Ovary (tissue), 9 donors: Measurements from ENCODE around the gene NHERF1. TPM values are rescaled to one million over a fixed set of nuclear protein-coding genes. Genes with fewer than 3 reads are reported as not detected.

ENCODE experiments used
- DNase-seq, 5 donors: peaks; one replicate each; pipeline ENCODE4 v3.0.0-alpha.2; 2019 to 2020
- H3K27ac ChIP-seq, 2 donors: fragments of 200-600 bp; one replicate each; pipeline versions ENCODE4 v1.5.1 to v1.8.0; 2019 to 2022
- H3K27me3 ChIP-seq: fragments of 200-600 bp; one replicate; pipeline ENCODE4 v1.8.0; 2022
- H3K36me3 ChIP-seq: fragments of 200-600 bp; sonication (generic); one replicate; pipeline ENCODE4 v1.5.1; 2019
- H3K4me1 ChIP-seq: one replicate; pipeline ENCODE4 v1.8.1; 2013; ENCODE audit warnings: mild to moderate bottlenecking, moderate library complexity; ENCODE audit not compliant: insufficient read depth
- H3K4me3 ChIP-seq: fragments of 200-600 bp; sonication (generic); one replicate; pipeline ENCODE4 v1.5.1; 2017
- H3K9me3 ChIP-seq, 2 donors: fragments of 200-600 bp in 1 of 2; sonication (generic) in 1 of 2; one replicate each; pipeline versions ENCODE4 v1.5.1 to v1.8.1; 2013 to 2019; ENCODE audit warnings: mild to moderate bottlenecking in 1 of 2, moderate library complexity in 1 of 2
- CTCF ChIP-seq, 3 donors: fragments of 450-650 bp in 2 of 3; fragments of 200-600 bp in 1 of 3; IDR thresholded peaks; one replicate each; pipeline versions ENCODE4 v1.5.1 to v1.8.0; 2016 to 2022; ENCODE audit warnings: antibody characterized with exemption in 3 of 3, mild to moderate bottlenecking in 1 of 3
- EP300 ChIP-seq: sonication (generic); formaldehyde crosslinking; IDR thresholded peaks from one replicate; pipeline ENCODE4 v1.6.1; 2017; ENCODE audit warnings: antibody characterized with exemption
- POLR2A ChIP-seq: fragments of 450-650 bp; IDR thresholded peaks from one replicate; pipeline ENCODE4 v1.6.1; 2017; ENCODE audit warnings: antibody characterized with exemption, mild to moderate bottlenecking, moderate library complexity
- WGBS, 3 donors: extraction: QIAGEN DNeasy Blood & Tissue Kit in 1 of 3; methylation state at CpG; one replicate each; pipeline versions ENCODE4 v1.1.5 to v1.1.7; 2013 to 2017; 5-methylcytosine and 5-hydroxymethylcytosine counted together
- intact Hi-C, 4 donors: fragments of 100-400 bp; cut with DNase I; formaldehyde crosslinking; loops; one replicate each; pipeline versions ENCODE4 v1.11.0 to v1.15.1; 2022 to 2023
- polyA plus RNA-seq, 2 donors: library from polyadenylated mRNA; stranded (reverse); fragments of 200-250 nt in 1 of 2; fragments of 350-450 nt in 1 of 2; fragmentation: Illumina TruSeq in 1 of 2; extraction: RNeasy Lipid Tissue Mini Kit (QIAGEN cat#74804) in 1 of 2; gene quantifications; one replicate each; pipeline ENCODE4 v1.2.3, GENCODE V29; 2013 to 2014
- total RNA-seq, 7 donors: library from RNA; depleted of rRNA in 2 of 7; stranded (reverse); fragments of >200 nt in 2 of 7; fragmentation: NEBNext Ultra II Directional in 3 of 7; extraction: Animal tissue kit (Norgen Biotek cat#: 25700) in 3 of 7; gene quantifications; one replicate each; pipeline versions ENCODE4 v1.1.0 to v1.2.4, GENCODE V29; 2016 to 2023
- donor health status: DM: no; HTN: no; CAD: no; lungs with moderate emphysema.
- donor health status: DM: no; HTN: no; CAD: no.
- donor health status: Bipolar disorder and iron deficiency.
- donor health status: DM: yes; HTN: yes; CAD: no.
- donor health status: DM: no; HTN: no; CAD: no.
- donor health status: DM: yes; HTN: yes; CAD: no.

The NHERF1 gene
- total and polyA plus RNA-seq, 9 donors = 12.1 to 101 (median 21.0) TPM

- DNase-seq = no peak
- intact Hi-C loops = no loop called here
- Histone ChIP-seq H3K4me3 (no peak overlapping the region), H3K36me3 (no peaks in the 10 kb centered on the region), H3K4me1 (peaks cover 22% of the 10 kb centered on the region), H3K9me3 (no peaks in the 10 kb centered on the region), H3K27ac (no peak overlapping the region), H3K27me3 (no peaks in the 10 kb centered on the region)
- no peak for TF ChIP-seq EP300
- TF ChIP-seq CTCF (IDR thresholded peaks at IDR 0.05) = no peak
- TF ChIP-seq POLR2A = no peak
- WGBS, 3 donors = 75 to 97% (median 94%) methylated on average over 2 of the region's 2 CpGs
These were observed 10.4 kb downstream of the NHERF1 start for GRCh38 chr17:74758848-74759168.

DNA sequence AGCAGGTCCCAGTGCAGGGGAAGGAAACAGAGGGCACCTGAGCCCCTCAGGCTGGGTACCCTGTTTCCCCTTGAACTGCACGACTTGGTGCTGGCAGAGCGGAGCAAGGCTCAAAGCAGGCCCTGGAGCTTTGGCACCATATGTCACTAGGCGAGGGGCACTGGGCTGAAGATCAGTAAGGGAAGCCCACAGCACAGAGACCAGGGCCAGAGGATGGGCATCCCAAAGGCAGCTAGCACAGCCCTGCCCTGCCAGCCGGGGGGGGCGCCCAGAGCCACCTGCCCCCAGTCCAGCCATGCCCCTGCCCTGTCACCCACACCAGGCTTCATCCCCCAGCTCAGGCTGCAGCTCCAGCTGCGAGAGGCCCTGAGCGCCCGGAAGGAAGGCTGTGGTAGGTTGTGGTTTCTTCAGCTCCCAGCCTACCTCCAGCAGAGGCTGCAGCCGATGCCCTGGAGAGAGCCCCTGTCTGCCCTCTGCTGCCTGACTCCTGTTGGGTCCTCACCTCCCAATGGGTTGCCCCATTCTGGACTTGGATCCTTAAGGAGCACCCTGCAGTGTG lies 10.9 kb downstream of the NHERF1 start:
- Histone ChIP-seq H3K4me3 (no peak overlapping the region), H3K36me3 (no peaks in the 10 kb centered on the region), H3K9me3 (no peaks in the 10 kb centered on the region), H3K4me1 (peaks cover 23% of the 10 kb centered on the region), H3K27me3 (no peaks in the 10 kb centered on the region), H3K27ac (no peak overlapping the region)
- intact Hi-C loops = no loop called here
- no peak for DNase-seq
- TF ChIP-seq CTCF (IDR thresholded peaks at IDR 0.05) (no peak), POLR2A (no peak), EP300 (no peak)
- 79 to 91% (median 86%) methylated on average over 9 of the region's 9 CpGs for WGBS, 3 donors

- no peak for TF ChIP-seq POLR2A
- TF ChIP-seq CTCF (IDR thresholded peaks at IDR 0.05) = no peak
- TF ChIP-seq EP300 = no peak
- Histone ChIP-seq H3K9me3 (no peaks in the 10 kb centered on the region), H3K4me1 (peaks cover 23% of the 10 kb centered on the region), H3K27me3 (no peaks in the 10 kb centered on the region), H3K36me3 (no peaks in the 10 kb centered on the region), H3K27ac (no peak overlapping the region), H3K4me3 (no peak overlapping the region)
- 78 to 86% (median 86%) methylated on average over 10 of the region's 10 CpGs for WGBS, 3 donors
- intact Hi-C loops = no loop called here
- peak in 1 of 5 donors; percentile 27 for DNase-seq
These were observed 11.5 kb downstream of the NHERF1 start for GRCh38 chr17:74759941-74760340.

DNA sequence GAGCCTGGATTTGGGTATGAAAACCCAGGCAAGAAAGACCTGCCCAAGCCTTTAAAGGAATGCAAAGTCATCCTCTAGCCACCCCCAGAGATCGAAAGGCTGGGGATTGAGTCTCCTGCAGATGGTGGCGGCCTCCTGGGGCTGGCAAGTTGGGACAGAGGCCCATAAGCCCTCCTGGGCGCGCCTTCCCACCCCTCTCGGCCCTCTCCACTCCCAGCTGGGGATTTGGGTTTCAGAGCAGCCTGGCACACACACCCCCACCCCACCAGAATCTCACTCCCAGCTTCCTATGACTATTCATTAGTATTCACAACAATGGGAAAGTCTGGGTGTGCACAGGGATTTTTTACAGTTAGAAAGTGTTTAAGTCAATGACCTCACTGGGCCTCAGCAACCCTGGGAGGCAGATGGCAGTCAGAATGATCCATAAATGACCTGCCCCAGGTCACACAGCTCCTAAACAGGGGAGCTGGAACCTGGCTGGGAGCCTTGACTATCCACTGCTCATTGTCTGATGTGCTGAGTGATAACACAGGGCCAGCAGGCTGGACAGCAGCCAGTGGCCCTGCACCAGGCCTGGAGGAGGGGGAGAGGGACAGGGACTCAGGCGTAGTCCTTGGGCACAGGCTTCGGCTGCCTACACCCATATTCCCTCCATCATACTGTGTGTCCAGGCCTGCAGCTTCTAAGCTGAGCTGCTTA lies 12.1 kb downstream of the NHERF1 start:
- intact Hi-C loops = no loop called here
- WGBS, 3 donors = 79 to 87% (median 86%) methylated on average over 7 of the region's 7 CpGs
- H3K4me1 ChIP-seq = peaks cover 23% of the 10 kb centered on the region
- no peaks in the 10 kb centered on the region for H3K27me3 ChIP-seq
- H3K4me3 ChIP-seq = no peak overlapping the region
- DNase-seq = peak in 1 of 5 donors; percentile 27
- H3K36me3 ChIP-seq = no peaks in the 10 kb centered on the region
- H3K27ac ChIP-seq = no peak overlapping the region
- TF ChIP-seq POLR2A (no peak), CTCF (IDR thresholded peaks at IDR 0.05) (no peak), EP300 (no peak)
- H3K9me3 ChIP-seq = no peaks in the 10 kb centered on the region
